NCI-H1105 treated with DMSO at 0.1 percent for 48 hours (cell line): ENCODE results near the gene C1D.
"Not testable (repeated sequence)": the region's sequence is repeated elsewhere in the genome, so short reads cannot be mapped to it uniquely, and the experiment has no call there.

Experiments
- DNase-seq: peaks from one replicate; lab custom pipeline; 2025; lab: John Stamatoyannopoulos, UW

Gene C1D

DNA sequence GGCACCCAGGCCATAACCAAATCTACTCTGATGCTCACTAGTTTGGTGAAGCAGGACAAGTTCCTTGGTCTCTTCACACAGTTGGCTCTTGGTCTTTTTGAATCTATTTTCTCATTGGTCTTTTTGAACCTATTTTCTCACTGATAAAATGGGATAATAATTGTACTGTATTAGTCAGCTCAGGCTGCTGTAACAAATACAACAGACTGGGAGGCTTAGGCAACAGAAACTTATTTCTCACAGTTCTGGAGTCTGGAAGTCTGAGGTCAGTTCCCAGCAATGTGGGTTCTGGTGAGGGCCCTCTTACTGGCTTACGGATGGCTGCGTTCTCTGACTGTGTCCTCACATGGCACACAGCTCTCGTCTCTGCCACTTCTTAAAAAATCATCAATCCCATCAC, 63.5 kb downstream of the C1D start:
- no peak for DNase-seq

- DNase-seq: no peak
Measured at GRCh38 chr2:67997903-67998302, 64.9 kb downstream of the C1D start.

GRCh38 chr2:67997528-67997900, 65.3 kb downstream of the C1D start:
- DNase-seq: no peak

DNA sequence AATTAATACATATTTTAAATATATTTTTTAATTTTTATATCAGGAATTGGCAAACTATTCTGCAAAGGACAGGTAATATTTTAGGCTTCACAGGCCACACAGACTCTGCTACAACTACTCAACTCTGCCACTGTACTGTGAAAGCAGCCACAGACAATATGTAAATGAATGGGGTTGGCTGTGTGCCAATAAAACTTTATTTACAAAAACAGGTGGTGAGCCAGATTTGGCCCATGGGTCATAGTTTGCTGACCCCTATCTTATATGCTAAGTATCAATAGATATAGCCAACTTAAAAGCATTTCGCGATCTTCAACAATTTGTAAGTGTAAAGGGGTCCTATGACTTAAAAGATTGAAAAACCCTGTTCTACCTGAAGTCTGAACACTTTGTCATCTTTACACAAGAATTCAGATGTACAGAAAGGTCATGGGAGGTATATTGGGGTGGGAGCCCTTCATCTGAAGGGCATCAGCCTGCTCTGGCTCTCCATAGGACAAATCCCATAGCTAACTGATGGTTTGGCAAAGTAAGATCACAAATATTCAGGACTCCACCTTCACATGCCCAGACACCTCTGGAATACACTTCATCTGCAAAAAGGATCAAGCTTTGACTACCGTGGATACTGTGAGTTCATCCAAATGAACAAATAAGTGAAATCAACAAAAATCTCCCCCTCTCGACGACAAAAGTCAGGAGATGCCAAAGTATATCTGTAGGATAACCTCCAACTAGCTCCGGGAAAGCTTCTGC, 65.9 kb downstream of the C1D start:
- no peak for DNase-seq

- no peak for DNase-seq
Measured at GRCh38 chr2:67994716-67995115, 68.1 kb downstream of the C1D start.

DNA sequence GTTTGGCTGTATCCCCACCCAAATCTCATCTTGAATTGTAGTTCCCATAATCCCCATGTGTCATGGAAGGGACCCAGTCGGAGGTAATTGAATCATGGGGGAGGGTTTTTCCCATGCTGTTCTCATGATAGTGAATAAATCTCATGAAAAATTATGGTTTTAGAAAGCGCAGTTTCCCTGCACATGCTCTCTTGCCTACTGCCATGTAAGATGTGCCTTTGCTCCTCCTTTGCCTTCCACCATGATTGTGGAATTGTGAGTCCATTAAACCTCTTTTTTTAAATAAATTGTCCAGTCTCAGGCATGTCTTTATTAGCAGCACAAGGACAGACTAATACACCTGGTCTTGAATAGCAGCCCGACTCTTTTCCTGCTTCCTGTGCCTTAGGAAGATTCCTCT, 68.7 kb downstream of the C1D start:
- DNase-seq: not testable (repeated sequence)

DNA sequence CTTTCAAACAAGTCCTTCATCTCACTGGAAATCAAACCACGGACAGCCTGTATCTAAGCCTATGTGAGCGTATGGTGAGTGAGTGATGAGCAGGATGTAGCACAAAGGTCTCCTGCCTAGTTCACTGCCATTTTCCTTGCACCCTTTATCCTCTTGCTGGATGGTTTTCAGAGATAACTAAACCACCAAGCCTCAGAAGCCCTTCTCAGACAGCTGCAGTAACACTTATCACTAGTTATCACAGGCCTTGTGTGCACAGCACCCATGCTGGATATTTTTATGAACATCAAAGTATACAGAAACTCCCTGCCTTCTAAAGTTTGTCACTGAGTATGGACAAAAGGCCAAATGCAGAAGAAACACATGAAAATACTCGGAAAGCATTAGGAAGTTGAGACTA, 69.5 kb downstream of the C1D start:
- no peak for DNase-seq

DNA sequence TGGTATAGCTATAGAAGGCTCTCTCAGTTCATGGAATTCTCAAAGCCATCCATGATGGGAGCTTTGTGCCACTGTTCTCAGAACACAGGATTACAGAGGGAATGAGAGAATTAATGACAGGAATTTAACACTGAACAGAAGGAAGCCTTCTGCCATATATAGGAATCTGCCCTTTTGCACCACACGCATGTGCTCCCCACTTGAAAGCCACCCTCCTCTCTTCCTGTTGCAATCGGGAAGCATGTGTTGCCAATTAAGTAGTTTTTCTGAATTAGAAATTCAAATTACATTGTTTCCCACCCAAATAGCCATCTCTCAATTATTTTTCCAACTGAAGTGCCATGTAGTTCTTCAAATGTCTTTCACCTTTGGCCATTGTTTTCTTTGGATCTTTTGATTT, 71.3 kb downstream of the C1D start:
- no peak for DNase-seq
